PC-3 (cell line): ENCODE measurements around the gene ENKD1.

ENCODE experiments used
- CTCF ChIP-seq: fragments of 300-600 bp; sonication (generic); conservative IDR thresholded peaks from 2 replicates; pipeline ENCODE4 v1.5.1; 2017; ENCODE audit warnings: antibody characterized with exemption, low read depth, mild to moderate bottlenecking, low read length
- EZH2 ChIP-seq: fragments of 300-600 bp; sonication (generic); IDR thresholded peaks from one replicate; pipeline ENCODE4 v1.6.1; 2017; ENCODE audit warnings: antibody characterized with exemption, mild to moderate bottlenecking, low read length; ENCODE audit not compliant: unreplicated experiment
- EZH2phosphoT487 ChIP-seq: fragments of 300-600 bp; sonication (generic); IDR thresholded peaks from 2 replicates; pipeline ENCODE4 v1.6.1; 2018; ENCODE audit warnings: mild to moderate bottlenecking, antibody characterized with exemption, low read length, borderline replicate concordance

DNA sequence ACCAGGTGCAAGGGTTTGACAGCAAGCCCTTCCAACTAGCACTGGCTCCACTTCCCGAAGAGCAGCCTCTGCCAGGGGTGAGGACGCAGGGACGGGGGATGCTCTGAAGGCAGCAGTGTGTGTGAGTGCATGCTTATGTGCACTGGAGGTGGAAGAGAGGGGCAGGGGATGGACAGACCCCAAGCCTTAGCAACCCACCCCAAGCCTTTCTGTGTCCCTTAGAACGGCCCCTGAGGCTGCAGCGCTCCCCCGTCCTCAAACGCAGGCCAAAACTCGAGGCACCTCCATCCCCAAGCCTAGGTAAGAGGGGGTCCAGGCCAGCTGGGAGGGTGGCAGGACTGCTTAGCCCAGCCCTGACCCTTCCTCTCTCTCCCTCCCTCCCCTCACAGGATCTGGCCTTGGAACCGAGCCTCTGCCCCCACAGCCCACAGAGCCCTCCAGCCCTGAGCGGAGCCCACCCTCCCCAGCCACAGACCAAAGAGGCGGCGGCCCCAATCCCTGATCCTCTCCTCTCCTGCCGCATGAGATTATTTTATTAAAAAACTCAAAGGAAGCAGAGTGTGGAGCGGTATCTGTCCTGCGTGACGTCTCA lies 9.4 kb downstream of the ENKD1 start:
- no peak for TF ChIP-seq CTCF
- TF ChIP-seq EZH2 = no peak
- TF ChIP-seq EZH2phosphoT487 = no peak
